CD4-positive, alpha-beta T cell treated with Interleukin-4 for 1 hour (primary cell): ENCODE data around the gene PDCD1LG2.

Experiments used
- DNase-seq, 2 donors: peaks; one replicate each; pipeline ENCODE4 v3.0.0-alpha.2; 2020 to 2022

PDCD1LG2 gene

GRCh38 chr9:5532790-5533189, 22.5 kb downstream of the PDCD1LG2 start:
- DNase-seq = no peak

GRCh38 chr9:5536684-5537083, 26.4 kb downstream of the PDCD1LG2 start:
- DNase-seq = peak in 1 of 2 donors; percentile 46

DNA sequence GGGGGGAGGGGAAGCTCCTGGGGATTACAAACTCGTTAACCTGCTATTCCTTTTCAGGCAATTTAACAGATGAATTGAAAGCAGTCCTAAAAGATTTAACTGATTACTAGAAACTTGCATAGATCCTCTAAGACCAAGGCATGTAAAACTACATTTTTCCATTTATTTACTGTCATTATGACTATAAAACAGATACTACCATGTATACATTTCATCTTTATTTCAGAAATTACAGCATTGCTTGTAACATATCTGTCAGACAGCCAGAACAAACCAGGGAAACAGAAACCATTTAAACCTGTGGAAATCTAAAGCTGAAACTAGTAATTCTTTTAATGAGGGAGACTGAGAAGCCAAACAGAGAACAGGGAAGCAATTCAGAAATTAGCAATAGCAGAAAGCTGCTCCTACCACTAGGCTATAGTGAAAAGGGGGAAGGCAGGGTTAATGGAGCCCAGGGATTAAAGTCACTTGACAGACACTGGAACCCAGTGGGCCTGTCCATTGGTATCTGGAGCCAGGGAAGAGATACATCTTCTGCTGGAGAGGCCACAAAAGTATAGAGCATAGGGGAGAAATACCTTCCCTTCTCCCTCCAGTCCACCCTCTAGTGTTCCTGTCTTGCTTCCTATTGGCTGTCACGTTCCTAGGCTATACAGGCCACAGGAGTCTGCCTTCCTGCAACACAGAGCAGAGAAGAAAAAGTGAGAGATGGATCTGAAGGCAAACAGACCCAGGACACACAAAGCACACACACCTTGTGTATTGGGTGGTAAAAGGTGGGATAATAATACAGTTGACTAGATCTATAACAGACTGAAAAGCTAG, 33.8 kb downstream of the PDCD1LG2 start:
- DNase-seq = no peak

- no peak for DNase-seq
Measured at GRCh38 chr9:5549658-5550650, 39.6 kb downstream of the PDCD1LG2 start.

GRCh38 chr9:5551368-5552150, 41.2 kb downstream of the PDCD1LG2 start:
- DNase-seq = no peak

DNA sequence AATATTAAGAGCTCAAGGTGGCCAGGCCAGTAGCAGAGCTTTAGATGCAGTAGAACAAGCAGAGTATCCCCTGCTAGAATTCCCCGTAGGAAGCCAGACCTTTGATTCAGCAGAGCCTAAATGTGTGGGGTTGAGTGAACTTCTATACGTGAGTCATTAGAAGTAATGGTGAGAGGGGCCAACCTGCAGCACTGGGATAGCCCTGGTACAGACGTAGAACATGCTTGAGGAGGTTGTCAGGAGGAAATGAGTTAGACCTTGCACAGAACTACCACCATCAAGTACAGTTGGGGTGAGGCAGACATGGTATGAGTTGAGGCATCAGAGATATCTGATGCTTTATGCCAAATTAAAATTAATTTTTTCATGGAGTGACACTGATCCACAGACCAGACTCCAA, 42.0 kb downstream of the PDCD1LG2 start:
- DNase-seq = no peak

GRCh38 chr9:5553211-5553610, 42.9 kb downstream of the PDCD1LG2 start:
- no peak for DNase-seq

GRCh38 chr9:5554254-5554653, 43.9 kb downstream of the PDCD1LG2 start:
- no peak for DNase-seq

- no peak for DNase-seq
Measured at GRCh38 chr9:5556101-5556705, 45.9 kb downstream of the PDCD1LG2 start.

- DNase-seq = peak; percentile 76 to 78
Measured at GRCh38 chr9:5557606-5558587, 47.6 kb downstream of the PDCD1LG2 start.

GRCh38 chr9:5559659-5560058, 49.3 kb downstream of the PDCD1LG2 start:
- DNase-seq = no peak

- DNase-seq = no peak
Measured at GRCh38 chr9:5560443-5561100, 50.2 kb downstream of the PDCD1LG2 start.

DNA sequence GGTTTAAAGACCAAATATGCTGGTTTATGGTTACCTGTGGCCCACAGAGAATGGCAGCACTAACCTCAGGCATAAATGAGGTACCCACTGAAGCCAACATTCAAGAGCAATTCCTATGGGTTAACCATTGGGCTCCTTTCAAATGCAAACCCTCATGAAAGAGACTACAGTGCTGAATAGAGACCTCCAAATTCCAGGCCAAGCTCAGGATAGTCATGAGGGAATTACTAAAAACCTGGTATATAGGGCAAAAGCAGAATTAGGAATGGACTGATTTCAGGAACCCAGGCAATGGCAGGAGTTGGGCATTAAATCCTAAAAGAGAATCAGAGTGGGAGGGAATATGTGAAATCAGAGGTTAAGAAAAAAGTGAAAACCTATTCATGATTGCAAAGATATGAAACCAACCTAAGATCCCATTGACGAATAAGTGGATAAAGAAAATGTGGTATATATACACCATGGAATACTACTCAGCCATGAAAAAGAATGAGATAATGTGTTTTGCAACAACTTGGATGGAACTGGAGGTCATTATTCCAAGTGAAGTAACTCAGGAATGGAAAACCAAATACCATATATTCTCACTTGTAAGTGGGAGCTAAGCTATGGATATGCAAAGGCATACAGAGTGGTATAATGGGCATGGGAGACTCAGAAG, 51.6 kb downstream of the PDCD1LG2 start:
- no peak for DNase-seq

DNA sequence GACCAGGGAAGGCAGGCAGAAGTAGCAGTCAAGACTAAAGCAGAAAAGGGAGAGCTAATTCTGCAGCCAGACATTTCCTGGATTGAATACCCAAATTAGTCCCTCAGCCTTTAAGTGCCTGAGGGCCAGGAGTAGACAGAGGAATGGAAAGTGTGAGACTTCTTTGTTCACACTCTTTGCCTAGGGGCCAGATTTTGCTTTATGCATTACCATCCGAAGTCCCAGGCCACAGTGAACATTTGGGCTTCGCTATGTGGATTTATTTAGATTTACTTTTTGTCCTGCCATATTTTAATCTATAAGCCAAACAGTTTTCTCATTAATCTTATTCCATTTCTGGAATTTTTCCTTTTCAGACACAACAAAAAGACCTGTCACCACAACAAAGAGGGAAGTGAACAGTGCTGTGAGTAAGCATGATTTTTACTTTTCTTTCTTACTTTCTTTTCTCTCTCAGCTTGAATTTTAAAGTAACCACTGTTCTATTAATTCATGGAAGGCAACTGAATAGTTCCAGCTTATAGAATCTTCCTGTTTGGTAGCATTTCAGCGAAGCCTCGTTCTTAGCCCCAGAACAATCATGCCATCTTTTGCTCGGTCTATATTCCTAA, 52.6 kb downstream of the PDCD1LG2 start:
- no peak for DNase-seq

- DNase-seq = no peak
Measured at GRCh38 chr9:5563417-5563815, 53.1 kb downstream of the PDCD1LG2 start.

DNA sequence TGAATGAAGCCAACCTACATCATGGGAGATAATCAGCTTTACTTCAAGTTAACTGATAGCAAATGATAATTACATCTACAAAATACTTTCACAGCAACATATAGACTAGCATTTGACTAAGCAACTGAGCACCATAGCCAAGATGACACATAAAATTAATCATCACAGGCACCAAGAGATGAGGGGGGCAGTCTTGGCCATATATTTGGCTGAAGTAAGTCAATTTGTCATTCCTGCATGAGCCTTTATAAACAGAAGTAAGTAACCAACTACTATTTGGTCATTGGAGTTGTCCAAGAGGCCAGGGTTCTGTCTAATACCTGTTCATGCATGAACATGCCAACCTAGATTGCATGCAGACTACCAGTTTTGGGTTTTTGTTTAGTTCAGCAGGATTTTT, 53.6 kb downstream of the PDCD1LG2 start:
- DNase-seq = no peak

DNA sequence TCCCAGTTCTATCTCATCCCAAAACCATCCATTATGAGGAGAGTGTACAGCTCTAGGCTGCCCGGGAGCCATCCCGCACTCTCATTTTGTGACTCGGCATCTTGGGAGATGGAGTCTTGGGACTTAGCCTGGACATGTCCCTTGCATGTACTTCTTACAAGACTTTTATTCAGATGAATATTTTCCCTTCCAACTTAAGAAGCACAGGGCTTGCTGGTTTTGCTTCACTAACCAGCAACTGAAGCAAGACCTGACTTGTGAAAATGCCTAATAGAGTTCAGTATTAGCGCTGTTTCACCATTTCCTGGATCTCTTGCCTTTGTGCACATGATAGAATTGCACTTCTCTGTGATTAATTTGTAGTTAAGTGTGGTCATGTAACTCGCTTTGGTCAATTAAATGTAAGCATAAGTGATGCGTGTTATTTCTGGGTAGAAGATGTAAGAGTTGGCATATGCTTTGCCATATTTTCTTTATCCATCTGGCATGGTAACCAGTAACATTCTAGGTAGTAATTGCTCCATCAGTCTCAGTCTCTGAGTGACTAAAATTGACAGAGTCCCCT, 55.8 kb downstream of the PDCD1LG2 start:
- DNase-seq = no peak

- peak in 1 of 2 donors; percentile 24 for DNase-seq
Measured at GRCh38 chr9:5568868-5569267, 58.5 kb downstream of the PDCD1LG2 start.

- DNase-seq = peak in 1 of 2 donors; percentile 27
Measured at GRCh38 chr9:5569409-5569808, 59.1 kb downstream of the PDCD1LG2 start.
